Smooth muscle cell (in vitro differentiated cells): ENCODE measurements around the gene RO60. TPM values are rescaled to one million over a fixed set of nuclear protein-coding genes. Genes with fewer than 3 reads are reported as not detected.

ENCODE experiments used
- DNase-seq: peaks from one replicate; lab custom pipeline; 2025; ENCODE audit not compliant: unreplicated experiment; lab: John Stamatoyannopoulos, UW
- H2AFZ ChIP-seq: fragments of 200-600 bp; sonication (generic); 2 replicates; pipeline ENCODE4 v1.6.0; 2016; ENCODE audit warnings: antibody characterized with exemption, low read depth, mild to moderate bottlenecking
- H3F3A ChIP-seq: fragments of 200-600 bp; sonication (generic); 2 replicates; pipeline ENCODE4 v1.6.0; 2017; ENCODE audit warnings: antibody characterized with exemption, low read depth
- H3K27ac ChIP-seq: fragments of 200-600 bp; sonication (generic); 2 replicates; pipeline ENCODE4 v1.5.1; 2016; ENCODE audit warnings: low read depth, mild to moderate bottlenecking
- H3K27me3 ChIP-seq: fragments of 200-600 bp; sonication (generic); 2 replicates; pipeline ENCODE4 v1.6.1; 2016; ENCODE audit warnings: low read depth, mild to moderate bottlenecking
- H3K36me3 ChIP-seq: fragments of 200-600 bp; sonication (generic); 2 replicates; pipeline ENCODE4 v1.5.1; 2016; ENCODE audit warnings: low read depth
- H3K4me1 ChIP-seq: fragments of 200-600 bp; sonication (generic); 2 replicates; pipeline ENCODE4 v1.5.1; 2016; ENCODE audit warnings: low read depth
- H3K4me2 ChIP-seq: fragments of 200-600 bp; sonication (generic); 2 replicates; pipeline ENCODE4 v1.6.0; 2016; ENCODE audit warnings: mild to moderate bottlenecking
- H3K4me3 ChIP-seq: fragments of 200-600 bp; sonication (generic); 2 replicates; pipeline ENCODE4 v1.5.1; 2016; ENCODE audit warnings: mild to moderate bottlenecking
- H3K79me2 ChIP-seq: fragments of 200-600 bp; sonication (generic); 2 replicates; pipeline ENCODE4 v1.6.0; 2016; ENCODE audit warnings: low read depth, mild to moderate bottlenecking
- H3K9ac ChIP-seq: fragments of 200-600 bp; sonication (generic); 2 replicates; pipeline ENCODE4 v1.6.0; 2016; ENCODE audit warnings: low read depth
- H3K9me3 ChIP-seq: fragments of 200-600 bp; sonication (generic); replicated peaks from 2 replicates; pipeline ENCODE4 v1.5.1; 2016; ENCODE audit warnings: low read depth
- H4K20me1 ChIP-seq: fragments of 200-600 bp; sonication (generic); 2 replicates; pipeline ENCODE4 v1.6.0; 2016; ENCODE audit warnings: low read depth
- CTCF ChIP-seq: fragments of 200-600 bp; sonication (generic); IDR thresholded peaks from 2 replicates; pipeline ENCODE4 v1.5.1; 2017; ENCODE audit warnings: borderline replicate concordance, mild to moderate bottlenecking, antibody characterized with exemption; ENCODE audit not compliant: insufficient read depth, poor library complexity, severe bottlenecking
- WGBS: methylation state at CpG from one replicate; pipeline ENCODE4 v1.1.7; 2016; ENCODE audit warnings: low lambda C conversion rate; 5-methylcytosine and 5-hydroxymethylcytosine counted together
- polyA plus RNA-seq: library from polyadenylated mRNA; unstranded; fragments of >200 nt; fragmentation: Nextera tagmentation; extraction: Ambion mirVana; gene quantifications from 2 replicates; pipeline ENCODE4 v1.2.1, GENCODE V29; 2016
- small RNA-seq: library from RNA; depleted of rRNA; stranded (forward); fragments of <200 nt; gene quantifications from one replicate; pipeline ENCODE3, GENCODE V24; 2014
- total RNA-seq: library from RNA; depleted of rRNA; stranded (reverse); fragments of >200 nt; gene quantifications from 2 replicates; pipeline ENCODE4 v1.2.3, GENCODE V29; 2014

RO60 gene
- total and polyA plus RNA-seq, 2 experiments from 2014 or later, result 114 to 124 TPM

GRCh38 chr1:193108471-193108870, 49.1 kb downstream of the RO60 start:
- 79% methylated on average over 3 of the region's 3 CpGs for WGBS
- no peaks in the 10 kb centered on the region for H3K9me3 ChIP-seq
- peaks cover 4% of the 10 kb centered on the region for H3K4me1 ChIP-seq
- H3K4me2 ChIP-seq, result no peak overlapping the region
- H3F3A ChIP-seq, result peaks cover 21% of the 10 kb centered on the region
- H3K36me3 ChIP-seq, result no peaks in the 10 kb centered on the region
- no peak overlapping the region for H3K9ac ChIP-seq
- no peak overlapping the region for H3K4me3 ChIP-seq
- TF ChIP-seq CTCF, result no peak
- H3K27me3 ChIP-seq, result no peaks in the 10 kb centered on the region
- no peak overlapping the region for H3K27ac ChIP-seq
- no peaks in the 10 kb centered on the region for H4K20me1 ChIP-seq
- H2AFZ ChIP-seq, result no peak overlapping the region
- peaks cover 5% of the 10 kb centered on the region for H3K79me2 ChIP-seq
- DNase-seq, result no peak

Small RNA genes lying within 50 kb of the gene (small RNA-seq; reads per million reads assigned to genes)
- not detected for gene SCARNA18B

Other genes starting within 250 kb of the RO60 start
- gene UCHL5, start 252 bp upstream of the RO60 start, total RNA-seq, result 35.6 and 41.7 TPM in 2 replicates
- 22.2 and 23.5 TPM in 2 replicates for gene UCHL5, start 252 bp upstream of the RO60 start, polyA plus RNA-seq
- 14.8 and 25.9 TPM in 2 replicates for gene GLRX2, start 45.8 kb downstream of the RO60 start, total RNA-seq
- 21.7 and 25.7 TPM in 2 replicates for gene GLRX2, start 45.8 kb downstream of the RO60 start, polyA plus RNA-seq
- 28.5 and 29.9 TPM in 2 replicates for gene CDC73, start 62.4 kb downstream of the RO60 start, total RNA-seq
- 25.9 and 32.0 TPM in 2 replicates for gene CDC73, start 62.4 kb downstream of the RO60 start, polyA plus RNA-seq
- not detected in 2 replicates for gene B3GALT2, start 127.0 kb downstream of the RO60 start, total RNA-seq
- gene B3GALT2, start 127.0 kb downstream of the RO60 start, polyA plus RNA-seq, result not detected in 2 replicates